Measurements from ENCODE around the gene UBN2.

The UBN2 gene

DNA sequence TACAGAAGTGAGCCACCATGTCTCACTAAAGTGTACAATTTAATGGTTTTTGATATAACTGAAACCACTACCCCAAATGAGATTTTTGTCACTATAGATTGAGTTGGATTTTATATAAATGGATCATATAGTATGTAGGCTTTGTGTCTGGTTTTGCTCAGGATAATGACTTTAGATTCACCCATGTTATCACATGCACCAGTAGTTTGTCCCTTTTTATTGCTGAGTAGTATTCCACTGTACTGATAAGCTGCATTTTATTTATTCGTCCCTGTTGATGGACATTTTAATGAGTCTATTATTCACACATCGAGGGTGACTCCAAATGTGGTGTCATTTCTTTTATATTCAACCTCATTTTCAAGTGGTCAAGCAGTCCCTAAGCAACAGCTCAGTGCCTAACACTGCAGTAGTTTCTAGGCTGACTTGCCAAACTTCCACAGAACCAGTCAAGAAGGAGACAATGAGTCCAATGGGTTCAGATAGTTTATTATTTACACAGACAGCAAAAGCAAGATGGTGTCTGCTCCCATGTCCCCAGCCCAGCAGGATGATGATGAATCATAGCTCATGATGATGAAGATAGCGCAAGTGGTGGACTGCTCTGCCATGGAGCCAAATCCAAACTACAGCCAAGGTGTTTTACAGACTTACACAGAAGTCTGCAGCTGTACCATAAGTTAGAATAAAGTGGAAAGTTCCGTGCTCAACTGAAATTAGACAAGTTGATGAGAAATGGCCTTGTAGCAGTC lies 103.5 kb downstream of the UBN2 start:
- H3K27ac Mint-ChIP-seq = no peak overlapping the region
- ATAC-seq (ENCODE audit: low read depth) = no peak
- H3K4me3 Mint-ChIP-seq = no peak overlapping the region
- H3K36me3 Mint-ChIP-seq = no peaks in the 10 kb centered on the region
- DNase-seq (ENCODE audit: low spot score in 2 of 2) = no peak
- peaks cover 7% of the 10 kb centered on the region for H3K4me1 Mint-ChIP-seq
- no peaks in the 10 kb centered on the region for H3K9me3 Mint-ChIP-seq
- no peaks in the 10 kb centered on the region for H3K27me3 Mint-ChIP-seq

DNA sequence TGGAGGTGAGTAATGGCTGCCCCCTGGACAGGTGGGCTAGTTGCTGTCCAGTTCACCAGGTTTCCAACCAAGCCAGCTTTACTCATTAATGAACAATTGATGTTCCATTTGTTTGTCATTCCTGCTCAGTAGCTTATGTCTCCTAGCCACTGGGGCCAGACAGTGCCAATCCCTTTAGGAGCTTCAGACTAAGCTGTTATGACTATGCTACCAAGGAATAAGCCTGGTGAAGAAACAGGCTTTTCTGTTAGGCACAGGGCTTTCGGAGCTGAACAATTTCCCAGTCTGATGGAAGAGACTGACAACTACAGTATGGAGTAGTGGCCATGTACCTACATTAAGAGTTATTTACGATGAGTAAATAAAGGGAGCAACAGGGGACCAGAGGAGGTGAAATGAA lies 108.0 kb downstream of the UBN2 start:
- no peak for DNase-seq (ENCODE audit: low spot score in 2 of 2)
- H3K36me3 Mint-ChIP-seq = peaks cover 2% of the 10 kb centered on the region

DNA sequence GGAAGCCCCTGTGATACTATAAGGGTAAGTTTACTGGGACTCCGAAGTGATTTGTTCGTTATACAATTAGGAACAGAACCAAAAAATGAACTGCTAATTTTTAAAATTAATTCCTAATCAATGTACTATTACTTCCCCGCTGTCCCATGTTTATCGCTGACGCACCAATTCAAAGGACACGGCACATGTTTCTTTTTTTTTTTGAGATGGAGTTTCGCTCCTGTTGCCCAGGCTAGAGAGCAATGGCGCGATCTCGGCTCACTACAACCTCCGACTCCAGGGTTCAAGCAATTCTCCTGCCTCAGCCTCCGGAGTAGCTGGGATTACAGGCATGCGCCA lies 108.6 kb downstream of the UBN2 start:
- Mint-ChIP-seq H3K4me3 (peak overlapping the region; percentile 98), H3K4me1 (peaks cover 18% of the 10 kb centered on the region), H3K27ac (peak overlapping the region; percentile 100), H3K9me3 (peaks cover 2% of the 10 kb centered on the region), H3K27me3 (no peaks in the 10 kb centered on the region), H3K36me3 (peaks cover 2% of the 10 kb centered on the region)
- no peak for DNase-seq (ENCODE audit: low spot score in 2 of 2)
- ATAC-seq (ENCODE audit: low read depth) = no peak

More for the DNA sequence above, 108.0 kb downstream of the UBN2 start:
- peaks cover 18% of the 10 kb centered on the region for H3K4me1 Mint-ChIP-seq
- H3K27ac Mint-ChIP-seq = peak overlapping the region; percentile 36
- ATAC-seq (ENCODE audit: low read depth) = no peak
- peak overlapping the region; percentile 46 for H3K4me3 Mint-ChIP-seq
- H3K27me3 Mint-ChIP-seq = no peaks in the 10 kb centered on the region
- peaks cover 2% of the 10 kb centered on the region for H3K9me3 Mint-ChIP-seq

- Mint-ChIP-seq H3K9me3 (peaks cover 2% of the 10 kb centered on the region), H3K4me3 (peak overlapping the region; percentile 98), H3K4me1 (peaks cover 20% of the 10 kb centered on the region), H3K27ac (peak overlapping the region; percentile 100), H3K36me3 (peaks cover 4% of the 10 kb centered on the region), H3K27me3 (no peaks in the 10 kb centered on the region)
- ATAC-seq (ENCODE audit: low read depth) (peak; percentile 79), DNase-seq (ENCODE audit: low spot score in 2 of 2) (peak; percentile 98)
Measured at GRCh38 chr7:139340037-139340807, 109.2 kb downstream of the UBN2 start.

- peak overlapping the region; percentile 98 for H3K4me3 Mint-ChIP-seq
- H3K9me3 Mint-ChIP-seq = peaks cover 2% of the 10 kb centered on the region
- H3K4me1 Mint-ChIP-seq = peaks cover 23% of the 10 kb centered on the region
- no peak for DNase-seq (ENCODE audit: low spot score in 2 of 2)
- no peak for ATAC-seq (ENCODE audit: low read depth)
- peaks cover 4% of the 10 kb centered on the region for H3K36me3 Mint-ChIP-seq
- H3K27me3 Mint-ChIP-seq = no peaks in the 10 kb centered on the region
- H3K27ac Mint-ChIP-seq = peak overlapping the region; percentile 100
Measured at GRCh38 chr7:139340808-139341057, 109.7 kb downstream of the UBN2 start.

- Mint-ChIP-seq H3K4me3 (peak within 1 kb of the TSS; percentile 98), H3K27me3 (no peaks in the 10 kb centered on the region), H3K27ac (peak within 1 kb of the TSS; percentile 100), H3K36me3 (peaks cover 5% of the 10 kb centered on the region), H3K4me1 (peaks cover 23% of the 10 kb centered on the region), H3K9me3 (peaks cover 2% of the 10 kb centered on the region)
- DNase-seq (ENCODE audit: low spot score in 2 of 2) = peak; percentile 80 to 82
- peak; percentile 50 for ATAC-seq (ENCODE audit: low read depth)
Measured at GRCh38 chr7:139341058-139341775, 110.2 kb downstream of the UBN2 start, which contains the start of gene FMC1. Gene FMC1, plus strand, starts transcription at chr7:139341337. Its CDS starts 48 bp downstream, at chr7:139341385.

- DNase-seq (ENCODE audit: low spot score in 2 of 2) (no peak), ATAC-seq (ENCODE audit: low read depth) (no peak)
- Mint-ChIP-seq H3K27me3 (no peaks in the 10 kb centered on the region), H3K27ac (peak overlapping the region; percentile 100), H3K4me1 (peaks cover 23% of the 10 kb centered on the region), H3K36me3 (peaks cover 7% of the 10 kb centered on the region), H3K4me3 (peak overlapping the region; percentile 98), H3K9me3 (peaks cover 2% of the 10 kb centered on the region)
Measured at GRCh38 chr7:139341776-139342226, 110.8 kb downstream of the UBN2 start.

DNA sequence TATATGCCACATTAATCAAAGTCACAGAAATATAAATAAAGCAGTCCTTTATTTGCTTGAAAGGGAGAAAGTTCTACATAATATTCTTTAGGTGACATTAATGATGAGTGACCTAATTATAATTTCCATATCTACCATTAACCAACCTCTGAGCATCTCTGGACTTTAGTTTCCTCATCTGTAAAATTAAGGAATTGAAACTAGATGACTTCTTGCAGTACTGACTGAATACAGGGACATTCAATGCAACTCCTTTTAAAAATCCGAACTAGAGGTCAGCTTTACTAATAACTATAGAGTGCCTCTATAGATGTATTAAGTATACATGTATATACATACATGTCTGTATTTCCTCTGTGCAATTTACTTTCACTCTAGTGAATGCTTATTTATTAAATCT lies 114.0 kb downstream of the UBN2 start:
- Mint-ChIP-seq H3K27me3 (no peaks in the 10 kb centered on the region), H3K36me3 (peaks cover 12% of the 10 kb centered on the region), H3K9me3 (peaks cover 2% of the 10 kb centered on the region), H3K4me3 (no peak overlapping the region), H3K4me1 (peaks cover 20% of the 10 kb centered on the region), H3K27ac (no peak overlapping the region)
- ATAC-seq (ENCODE audit: low read depth) = no peak
- DNase-seq (ENCODE audit: low spot score in 2 of 2) = no peak

DNA sequence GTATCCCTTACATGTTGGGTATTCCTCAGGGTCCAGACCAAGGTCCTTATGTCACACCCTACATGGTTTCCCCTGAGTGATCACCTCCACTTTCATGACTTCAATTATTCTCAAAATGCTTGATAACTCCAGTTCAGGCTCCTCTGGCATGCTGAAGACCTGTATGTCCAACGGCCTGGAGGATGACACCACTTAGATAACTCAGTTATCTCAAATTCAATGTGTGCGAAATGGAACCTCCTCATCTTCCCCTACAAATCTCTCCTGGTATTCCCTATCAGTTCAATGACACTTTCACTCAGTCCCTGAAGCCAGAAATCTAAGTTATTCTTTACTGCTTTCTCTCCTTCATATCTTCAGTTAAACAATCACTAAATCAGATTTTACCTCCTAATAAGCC lies 120.0 kb downstream of the UBN2 start:
- Mint-ChIP-seq H3K4me3 (no peak overlapping the region), H3K36me3 (peaks cover 17% of the 10 kb centered on the region), H3K27me3 (no peaks in the 10 kb centered on the region), H3K4me1 (peaks cover 2% of the 10 kb centered on the region), H3K9me3 (no peaks in the 10 kb centered on the region), H3K27ac (no peak overlapping the region)
- no peak for ATAC-seq (ENCODE audit: low read depth)
- DNase-seq (ENCODE audit: low spot score in 2 of 2) = no peak

DNA sequence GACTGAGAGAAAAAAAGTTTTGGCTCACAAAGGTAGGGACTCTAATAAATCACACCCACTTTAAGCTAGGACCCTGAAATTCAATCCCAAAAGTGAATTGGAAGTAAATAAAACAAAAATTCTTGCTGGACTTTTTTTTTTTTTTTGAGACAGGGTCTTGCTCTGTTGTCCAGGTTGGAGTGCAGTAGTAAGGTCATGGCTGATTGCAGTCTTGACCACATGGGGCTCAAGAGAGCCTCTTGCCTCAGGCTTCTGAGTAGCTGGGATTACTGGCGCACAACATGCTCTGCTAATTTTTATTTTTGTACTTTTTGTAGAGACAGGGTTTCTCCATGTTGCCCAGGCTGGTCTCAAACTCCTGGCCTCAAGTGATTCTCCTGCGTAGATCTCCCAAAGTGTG lies 123.7 kb downstream of the UBN2 start:
- no peak for ATAC-seq (ENCODE audit: low read depth)
- Mint-ChIP-seq H3K9me3 (no peaks in the 10 kb centered on the region), H3K27me3 (no peaks in the 10 kb centered on the region), H3K27ac (no peak overlapping the region), H3K4me1 (peaks cover 2% of the 10 kb centered on the region), H3K36me3 (peaks cover 9% of the 10 kb centered on the region), H3K4me3 (no peak overlapping the region)
- DNase-seq (ENCODE audit: low spot score in 2 of 2) = no peak

DNA sequence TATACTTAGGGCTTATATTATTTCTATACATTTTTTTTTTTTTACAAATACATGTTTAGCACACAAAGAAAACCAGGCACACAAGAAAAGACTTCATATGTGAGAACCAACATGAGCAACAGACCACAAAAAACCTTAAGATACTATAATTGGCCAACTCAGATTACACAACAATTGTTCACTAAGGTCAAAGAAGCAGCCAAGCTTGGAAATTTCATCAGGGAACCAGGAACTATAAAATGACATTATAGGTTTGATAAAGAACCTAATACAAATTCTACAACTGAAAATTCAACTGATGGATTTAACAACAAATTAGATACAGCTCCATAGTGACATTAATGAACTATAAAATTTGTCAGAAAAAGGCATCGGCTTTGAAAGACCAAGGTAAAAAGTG lies 124.3 kb downstream of the UBN2 start:
- Mint-ChIP-seq H3K4me3 (no peak overlapping the region), H3K27me3 (no peaks in the 10 kb centered on the region), H3K4me1 (peaks cover 1% of the 10 kb centered on the region), H3K27ac (no peak overlapping the region), H3K9me3 (no peaks in the 10 kb centered on the region), H3K36me3 (peaks cover 9% of the 10 kb centered on the region)
- DNase-seq (ENCODE audit: low spot score in 2 of 2) (no peak), ATAC-seq (ENCODE audit: low read depth) (no peak)
